D721Med (cell line): ENCODE data around the gene CLHC1.
A peak's percentile ranks its signal among the peaks of the same experiment; 100 is the strongest.

ENCODE experiments used
- DNase-seq: peaks from one replicate; pipeline ENCODE4 v3.0.0; 2011; ENCODE audit warnings: low spot score; ENCODE audit not compliant: insufficient read length
- FAIRE-seq: peaks from 2 replicates; lab custom pipeline; 2011; peaks lifted over from hg19 to GRCh38; lab: Jason Lieb, UNC
- CTCF ChIP-seq: IDR thresholded peaks from 2 replicates; pipeline ENCODE4 v1.5.1; 2012; ENCODE audit warnings: mild to moderate bottlenecking, control low read depth; ENCODE audit not compliant: insufficient read depth; ENCODE audit errors: missing control alignments

The CLHC1 gene

DNA sequence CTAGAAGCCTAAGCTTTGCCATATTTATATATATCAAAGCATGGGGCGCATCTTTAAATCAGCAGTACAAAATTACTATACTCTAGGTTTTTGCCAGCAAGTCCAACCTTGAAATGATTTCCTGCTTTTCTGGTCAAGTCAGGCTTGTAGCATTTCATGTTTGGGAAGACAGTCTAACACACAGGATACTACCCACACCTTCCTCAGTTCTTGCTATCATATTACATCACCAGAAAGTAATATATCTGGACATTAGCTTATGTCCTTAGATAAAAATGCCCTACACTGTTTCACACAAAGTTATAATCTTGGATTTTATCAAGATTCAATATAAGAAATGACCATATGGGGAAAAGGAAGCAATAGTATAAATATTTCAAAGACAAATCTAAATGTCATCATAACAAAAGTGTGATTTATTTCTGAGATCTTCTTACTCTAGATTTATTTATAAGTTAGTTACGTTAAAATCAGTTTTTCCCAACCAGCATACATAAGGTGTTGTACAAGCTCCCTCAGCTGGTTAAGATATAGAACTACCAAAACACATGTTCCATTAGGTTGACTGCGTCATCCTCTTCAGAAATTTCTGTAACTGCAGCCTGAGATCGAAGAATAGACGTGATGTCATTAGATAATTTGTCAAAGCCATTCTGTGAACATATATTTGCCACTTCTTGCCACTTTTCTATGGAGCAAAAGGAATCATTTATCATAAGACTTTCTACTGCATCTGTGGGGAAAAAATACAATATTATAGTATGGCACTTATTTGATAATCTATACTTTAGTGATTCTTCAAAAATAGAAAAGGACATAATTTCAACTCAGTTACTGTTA is 56.6 kb downstream of the CLHC1 start:
- peak; percentile 82 for FAIRE-seq
- TF ChIP-seq CTCF = peak; percentile 60

GRCh38 chr2:55173438-55174054 is 58.5 kb downstream of the CLHC1 start:
- FAIRE-seq (no peak), DNase-seq (no peak)
- no peak for TF ChIP-seq CTCF

More for the DNA sequence above, 56.6 kb downstream of the CLHC1 start:
- no peak for DNase-seq

DNA sequence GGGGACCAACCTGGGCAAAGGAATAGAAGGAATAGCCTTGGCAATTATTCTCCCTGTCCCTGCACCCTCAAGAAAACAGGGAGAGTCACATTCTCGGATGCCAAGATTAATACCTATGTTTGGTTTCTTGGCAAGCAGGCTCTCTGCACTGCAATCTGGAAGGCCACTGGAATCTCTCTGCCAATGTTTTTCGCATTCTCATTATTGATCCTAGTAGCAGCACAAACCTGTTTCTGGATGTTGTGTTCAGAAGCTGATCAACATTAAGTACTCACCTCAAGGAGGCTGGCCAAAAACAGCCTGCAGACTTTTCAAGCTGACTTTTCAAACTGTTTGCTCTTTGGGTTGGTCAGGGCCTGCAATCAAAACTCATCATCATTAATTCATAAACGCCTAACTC is 62.2 kb downstream of the CLHC1 start:
- no peak for FAIRE-seq
- no peak for DNase-seq
- no peak for TF ChIP-seq CTCF

GRCh38 chr2:55169359-55169758 is 62.7 kb downstream of the CLHC1 start:
- no peak for TF ChIP-seq CTCF
- no peak for DNase-seq
- no peak for FAIRE-seq

DNA sequence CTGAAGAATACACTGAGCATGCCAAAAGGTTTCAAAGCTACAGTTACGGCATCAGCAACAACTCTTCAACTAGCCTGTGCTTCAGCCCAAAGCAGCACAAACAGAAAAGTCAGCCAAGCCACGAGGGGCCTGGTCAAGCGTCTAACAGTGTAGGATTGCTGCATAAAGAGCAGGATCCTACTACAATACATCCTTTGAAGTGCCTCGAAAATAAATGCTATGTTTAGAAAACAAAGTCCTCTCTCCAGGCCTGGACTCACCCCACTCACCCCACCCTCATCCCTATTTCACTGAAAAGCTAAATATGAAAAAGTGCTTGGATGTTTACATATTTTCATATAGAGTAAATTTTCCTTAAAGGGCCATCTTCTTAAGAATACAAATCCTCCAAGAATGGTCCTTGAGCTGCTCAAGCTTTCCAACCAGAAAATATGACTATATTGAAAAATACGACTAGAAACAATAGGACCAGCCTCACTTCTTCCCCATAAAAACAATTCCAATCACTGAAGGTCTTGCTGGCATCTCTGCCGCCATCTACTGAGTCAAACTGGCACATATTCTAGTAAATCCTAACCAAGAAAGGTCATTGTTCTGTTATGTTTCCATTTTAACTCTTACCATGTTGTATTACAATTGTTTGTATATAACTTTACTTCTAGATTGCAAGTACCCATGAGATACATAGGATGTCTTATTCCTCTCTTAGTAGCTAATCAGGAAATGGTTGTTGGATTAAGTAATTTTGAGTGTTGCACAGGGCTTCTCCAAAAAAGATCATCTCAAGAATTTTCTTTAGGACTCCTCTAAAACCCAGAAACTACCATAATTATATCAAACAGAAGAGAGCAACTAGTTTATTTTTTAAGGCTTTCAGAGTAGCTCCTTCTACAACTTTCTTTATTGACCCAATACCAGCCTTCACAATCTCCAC is 63.6 kb downstream of the CLHC1 start:
- FAIRE-seq = peak; percentile 77
- no peak for DNase-seq
- peak; percentile 88 for TF ChIP-seq CTCF

DNA sequence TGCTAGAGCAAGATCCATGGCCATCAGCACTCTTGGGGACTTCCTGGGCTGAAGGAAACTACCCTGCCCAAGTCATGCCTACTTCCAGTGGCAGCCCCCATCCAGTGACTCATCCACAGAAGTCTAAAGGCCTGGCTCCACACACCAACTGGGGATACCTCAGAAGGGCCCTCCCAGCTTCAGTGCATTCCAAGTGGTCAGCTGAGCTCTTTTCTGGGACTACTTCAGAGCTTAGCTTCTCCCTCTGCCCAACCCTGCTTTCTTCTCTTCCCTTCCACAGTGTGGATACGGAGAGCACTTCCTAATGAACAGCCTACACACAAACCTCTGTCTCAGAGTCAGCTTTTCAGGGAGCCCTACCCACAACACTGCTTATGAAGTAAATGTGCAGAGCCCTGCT is 66.5 kb downstream of the CLHC1 start:
- no peak for FAIRE-seq
- DNase-seq = no peak
- no peak for TF ChIP-seq CTCF
